IMR-90 (cell line): ENCODE measurements around the gene ZNF385C. TPM values are rescaled to one million over a fixed set of nuclear protein-coding genes. Genes with fewer than 3 reads are reported as not detected.

ENCODE experiments used
- ATAC-seq: fragments of 200-7000 bp; cut with Tn5 transposase; 2 replicates; pipeline ENCODE4 v1.9.1; 2020; ENCODE audit warnings: low read depth, mild to moderate bottlenecking, moderate library complexity
- BruUV-seq: library from RNA; stranded (reverse); fragments of 400-500 nt; replicated peaks from 2 replicates; lab custom pipeline; 2021; lab: Mats Ljungman, UMichigan
- CTCF ChIA-PET: fragments of 300-600 bp; formaldehyde crosslinking; extraction: SDS; loops from one replicate; lab custom pipeline; 2021; ENCODE audit warnings: antibody characterized with exemption; lab: Yijun Ruan, JAX
- POLR2A ChIA-PET: fragments of 300-600 bp; sonication (Branson Sonifier 250); formaldehyde crosslinking; loops from one replicate; lab custom pipeline; 2022; ENCODE audit warnings: antibody characterized with exemption; ENCODE audit not compliant: unreplicated experiment; lab: Charles Lee
- DNase-seq: peaks from one replicate; pipeline ENCODE4 v3.0.0; 2013
- H2AFZ ChIP-seq: replicated peaks from 2 replicates; pipeline ENCODE3; 2013; ENCODE audit warnings: low read length, mild to moderate bottlenecking; ENCODE audit not compliant: poor library complexity
- H2AK5ac ChIP-seq: 2 replicates; pipeline ENCODE4 v1.6.1; 2013; ENCODE audit warnings: low read depth, low read length, inconsistent platforms
- H2AK9ac ChIP-seq: replicated peaks from 2 replicates; pipeline ENCODE3; 2013; ENCODE audit warnings: mild to moderate bottlenecking, low read depth, low read length, moderate library complexity; ENCODE audit not compliant: poor library complexity
- H2BK120ac ChIP-seq: 2 replicates; pipeline ENCODE4 v1.6.1; 2013; ENCODE audit warnings: low read depth, low read length, inconsistent platforms
- H2BK15ac ChIP-seq: 3 replicates; pipeline ENCODE4 v1.6.1; 2013; ENCODE audit warnings: low read depth, low read length, inconsistent platforms
- H2BK20ac ChIP-seq: 2 replicates; pipeline ENCODE4 v1.6.1; 2013; ENCODE audit warnings: low read depth, mild to moderate bottlenecking, inconsistent platforms, low read length, moderate library complexity
- H2BK5ac ChIP-seq: 2 replicates; pipeline ENCODE4 v1.6.1; 2013; ENCODE audit warnings: mild to moderate bottlenecking, low read depth, low read length, inconsistent platforms; ENCODE audit not compliant: poor library complexity, severe bottlenecking
- H3K14ac ChIP-seq: replicated peaks from 2 replicates; pipeline ENCODE4 v1.6.1; 2013; ENCODE audit warnings: low read depth, low read length, inconsistent platforms
- H3K18ac ChIP-seq: 2 replicates; pipeline ENCODE4 v1.6.1; 2013; ENCODE audit warnings: low read depth, low read length, control low read depth
- H3K23ac ChIP-seq: 2 replicates; pipeline ENCODE4 v1.6.1; 2013; ENCODE audit warnings: low read depth, low read length, inconsistent platforms
- H3K27ac ChIP-seq: 2 replicates; pipeline ENCODE4 v1.5.1; 2013; ENCODE audit warnings: mild to moderate bottlenecking, control low read depth, low read length; ENCODE audit not compliant: insufficient read depth
- H3K27me3 ChIP-seq: 2 replicates; pipeline ENCODE4 v1.6.1; 2013; ENCODE audit warnings: low read length; ENCODE audit not compliant: control insufficient read depth, insufficient read depth
- H3K36me3 ChIP-seq: 2 replicates; pipeline ENCODE4 v1.6.1; 2013; ENCODE audit warnings: low read length, mixed read lengths; ENCODE audit not compliant: control insufficient read depth, insufficient read depth
- H3K4ac ChIP-seq: 2 replicates; pipeline ENCODE4 v1.6.1; 2013; ENCODE audit warnings: low read depth, low read length, inconsistent platforms
- H3K4me1 ChIP-seq: 2 replicates; pipeline ENCODE4 v1.6.1; 2013; ENCODE audit warnings: low read length, mixed read lengths; ENCODE audit not compliant: control insufficient read depth, insufficient read depth
- H3K4me2 ChIP-seq: 2 replicates; pipeline ENCODE4 v1.6.1; 2013; ENCODE audit warnings: low read depth, mild to moderate bottlenecking, control low read depth, low read length, moderate library complexity
- H3K4me3 ChIP-seq: 2 replicates; pipeline ENCODE4 v1.5.1; 2013; ENCODE audit warnings: low read depth, mild to moderate bottlenecking, control low read depth, low read length, moderate library complexity; ENCODE audit not compliant: insufficient read depth
- H3K56ac ChIP-seq: 2 replicates; pipeline ENCODE4 v1.6.1; 2013; ENCODE audit warnings: low read length, inconsistent platforms; ENCODE audit not compliant: insufficient read depth; ENCODE audit errors: extremely low read depth
- H3K79me1 ChIP-seq, 2 experiments: 2 replicates each; pipeline ENCODE4 v1.6.1; 2013; ENCODE audit warnings: low read length in 2 of 2, inconsistent platforms in 1 of 2, low read depth in 1 of 2
- H3K9ac ChIP-seq: 2 replicates; pipeline ENCODE4 v1.6.1; 2013; ENCODE audit warnings: low read depth, low read length, control low read depth
- H3K9me1 ChIP-seq: 2 replicates; pipeline ENCODE4 v1.6.1; 2013; ENCODE audit warnings: low read length, inconsistent platforms; ENCODE audit not compliant: insufficient read depth
- H3K9me3 ChIP-seq: 2 replicates; pipeline ENCODE4 v1.6.1; 2013; ENCODE audit warnings: low read length; ENCODE audit not compliant: control insufficient read depth, insufficient read depth
- H4K20me1 ChIP-seq: 2 replicates; pipeline ENCODE4 v1.6.1; 2013; ENCODE audit warnings: low read length, inconsistent platforms; ENCODE audit not compliant: insufficient read depth
- H4K5ac ChIP-seq: 2 replicates; pipeline ENCODE4 v1.6.1; 2013; ENCODE audit warnings: mild to moderate bottlenecking, low read depth, low read length, control low read depth
- H4K8ac ChIP-seq, 2 experiments: 2 replicates each; pipeline ENCODE4 v1.6.1; 2013; ENCODE audit warnings: low read depth in 2 of 2, low read length in 2 of 2, control low read depth in 1 of 2, inconsistent platforms in 1 of 2
- H4K91ac ChIP-seq: 2 replicates; pipeline ENCODE4 v1.6.1; 2013; ENCODE audit warnings: low read depth, low read length, inconsistent platforms; ENCODE audit not compliant: insufficient read depth
- CEBPB ChIP-seq: IDR thresholded peaks from 2 replicates; pipeline ENCODE4 v1.6.1; 2012; ENCODE audit warnings: low read depth, low read length, improper control_type of control experiment
- CHD1 ChIP-seq: IDR thresholded peaks from 2 replicates; pipeline ENCODE4 v1.6.1; 2012; ENCODE audit warnings: low read depth, low read length, improper control_type of control experiment
- ELK1 ChIP-seq: fragments of 150-350 bp; IDR thresholded peaks from 2 replicates; pipeline ENCODE4 v1.6.1; 2016; ENCODE audit warnings: low read depth, mild to moderate bottlenecking, low read length, moderate library complexity, borderline replicate concordance
- FOS ChIP-seq: fragments of 150-350 bp; IDR thresholded peaks from 2 replicates; pipeline ENCODE4 v1.6.1; 2016; ENCODE audit warnings: low read depth, low read length
- MAFK ChIP-seq: IDR thresholded peaks from 2 replicates; pipeline ENCODE4 v1.6.1; 2012; ENCODE audit warnings: low read depth, low read length, improper control_type of control experiment
- MAZ ChIP-seq: IDR thresholded peaks from 2 replicates; pipeline ENCODE4 v1.6.1; 2012; ENCODE audit warnings: low read depth, mild to moderate bottlenecking, low read length, improper control_type of control experiment, moderate library complexity, borderline replicate concordance
- RAD21 ChIP-seq: IDR thresholded peaks from 2 replicates; pipeline ENCODE4 v1.6.1; 2012; ENCODE audit warnings: low read length, improper control_type of control experiment
- RCOR1 ChIP-seq: IDR thresholded peaks from 2 replicates; pipeline ENCODE4 v1.6.1; 2012; ENCODE audit warnings: mild to moderate bottlenecking, low read length, improper control_type of control experiment; ENCODE audit not compliant: insufficient replicate concordance
- RFX5 ChIP-seq: IDR thresholded peaks from 2 replicates; pipeline ENCODE4 v1.8.0; 2012; ENCODE audit warnings: low read depth, mild to moderate bottlenecking, low read length, moderate library complexity
- SMC3 ChIP-seq: fragments of 150-350 bp; IDR thresholded peaks from 2 replicates; pipeline ENCODE4 v1.6.1; 2016; ENCODE audit warnings: low read depth, mild to moderate bottlenecking, antibody characterized with exemption, low read length, moderate library complexity
- WGBS, 2 experiments: methylation state at CpG; one replicate each; pipeline versions ENCODE4 v1.1.5 to v1.1.7; 2013; ENCODE audit warnings: missing lambda C conversion rate in 2 of 2; ENCODE audit not compliant: insufficient read length in 1 of 2; ENCODE audit errors: extremely low coverage in 2 of 2; 5-methylcytosine and 5-hydroxymethylcytosine counted together
- dilution Hi-C: fragments of 300-500 bp; cut with HindIII; formaldehyde crosslinking; loops from one replicate; pipeline ENCODE4 v1.14.3; 2018; ENCODE audit warnings: low sequenced_read_pairs; ENCODE audit not compliant: unreplicated experiment
- in situ Hi-C: fragments of 300-500 bp; cut with MboI; formaldehyde crosslinking; loops from 3 replicates; pipeline ENCODE4 v1.14.3; 2019; ENCODE audit warnings: low sequenced_read_pairs, inconsistent platforms, mixed read lengths
- intact Hi-C: fragments of 100-400 bp; cut with micrococcal nuclease; formaldehyde crosslinking; loops from 2 replicates; pipeline ENCODE4 v1.10.0; 2022
- polyA plus RNA-seq, 3 experiments: library from polyadenylated mRNA; depleted of rRNA; stranded (reverse); fragments of >200 nt; gene quantifications; 2 replicates each; pipeline ENCODE4 v1.2.3, GENCODE V29; 2012; ENCODE audit warnings: low replicate concordance in 1 of 3
- total RNA-seq: library from RNA; depleted of rRNA; stranded (reverse); fragments of >200 nt; gene quantifications from 2 replicates; pipeline ENCODE4 v1.2.3, GENCODE V29; 2012
- TF ChIP-seq, protein P1 (sequence below): fragments of 150-350 bp; IDR thresholded peaks from 2 replicates; pipeline ENCODE4 v1.6.1; 2017; ENCODE audit warnings: mild to moderate bottlenecking, antibody characterized with exemption, low read length, low read depth
- TF ChIP-seq, protein P2 (sequence below): conservative IDR thresholded peaks from 2 replicates; pipeline ENCODE4 v1.5.1; 2012; ENCODE audit warnings: mild to moderate bottlenecking, low read depth, low read length, improper control_type of control experiment

Gene ZNF385C
- total and polyA plus RNA-seq, 2 of the 4 experiments (the other 2 are of a cell fraction): not detected

- Histone ChIP-seq H3K18ac (peak within 1 kb of the TSS; percentile 79), H2AK9ac (peak within 1 kb of the TSS; percentile 99), H2BK120ac (peak within 1 kb of the TSS; percentile 73), H2BK15ac (peak within 1 kb of the TSS; percentile 83; the same call in 2 of the 3 replicates), H3K4me2 (peak within 1 kb of the TSS; percentile 96), H3K23ac (peak within 1 kb of the TSS; percentile 100), H2AK5ac (peak within 1 kb of the TSS; percentile 96), H3K14ac (peak within 1 kb of the TSS; percentile 99), H4K8ac (peak within 1 kb of the TSS; percentile 96 to 100), H2BK20ac (0 out of 2 replicates have a peak within 1 kb of the TSS, but pooled peaks have one; percentile 9), H3K79me1 (peaks cover 12 to 60% of the 10 kb centered on the region in 2 experiments), H3K56ac (peak within 1 kb of the TSS; percentile 88), H3K4ac (peak within 1 kb of the TSS; percentile 98), H3K36me3 (peaks cover under 1% of the 10 kb centered on the region), H4K5ac (peak within 1 kb of the TSS; percentile 96), H3K9me1 (peaks cover 8% of the 10 kb centered on the region), H2AFZ (peak within 1 kb of the TSS; percentile 97), H3K4me1 (peaks cover 3% of the 10 kb centered on the region; the same call in 1 of the 2 replicates), H3K27ac (peak within 1 kb of the TSS; percentile 94), H4K91ac (peak within 1 kb of the TSS; percentile 94), H3K4me3 (peak within 1 kb of the TSS; percentile 65), H2BK5ac (peak within 1 kb of the TSS; percentile 85), H3K9me3 (no peaks in the 10 kb centered on the region), H3K27me3 (no peaks in the 10 kb centered on the region), H3K9ac (peak within 1 kb of the TSS; percentile 93), H4K20me1 (peaks cover 23% of the 10 kb centered on the region)
- intact Hi-C loops: loop anchor here (2.0 kb wide), 1 partner anchor 14 kb away; no protein-coding TSS in a partner anchor
- 0% methylated on average over 14 of the region's 70 CpGs; no CpG with 5 or more reads in 1 of the 2 experiments for WGBS, 2 experiments
- peak; percentile 91 for ATAC-seq
- ChIA-PET POLR2A (interaction anchor here (0.6 to 1.1 kb wide), 4 partner anchors 10 to 175 kb away, joined by 3 to 7 read pairs (median 4); partner anchors contain the start of gene CNP), CTCF (interaction anchor here (0.6 to 1.0 kb wide), 2 partner anchors 8 to 14 kb away, joined by 3 read pairs; no protein-coding TSS in a partner anchor)
- in situ Hi-C loops: no loop called here
- BruUV-seq: TSS peak; percentile 48
- DNase-seq: peak; percentile 89
- dilution Hi-C loops: no loop called here
- no peak for TF ChIP-seq ELK1
- TF ChIP-seq RFX5: no peak
- TF ChIP-seq MAFK: no peak
- no peak for TF ChIP-seq RCOR1
- TF ChIP-seq CEBPB: peak; percentile 52; the same call in 1 of the 2 replicates
- TF ChIP-seq, protein P1, sequence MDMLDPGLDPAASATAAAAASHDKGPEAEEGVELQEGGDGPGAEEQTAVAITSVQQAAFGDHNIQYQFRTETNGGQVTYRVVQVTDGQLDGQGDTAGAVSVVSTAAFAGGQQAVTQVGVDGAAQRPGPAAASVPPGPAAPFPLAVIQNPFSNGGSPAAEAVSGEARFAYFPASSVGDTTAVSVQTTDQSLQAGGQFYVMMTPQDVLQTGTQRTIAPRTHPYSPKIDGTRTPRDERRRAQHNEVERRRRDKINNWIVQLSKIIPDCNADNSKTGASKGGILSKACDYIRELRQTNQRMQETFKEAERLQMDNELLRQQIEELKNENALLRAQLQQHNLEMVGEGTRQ: peak; percentile 13; the same call in 1 of the 2 replicates
- TF ChIP-seq, protein P2, sequence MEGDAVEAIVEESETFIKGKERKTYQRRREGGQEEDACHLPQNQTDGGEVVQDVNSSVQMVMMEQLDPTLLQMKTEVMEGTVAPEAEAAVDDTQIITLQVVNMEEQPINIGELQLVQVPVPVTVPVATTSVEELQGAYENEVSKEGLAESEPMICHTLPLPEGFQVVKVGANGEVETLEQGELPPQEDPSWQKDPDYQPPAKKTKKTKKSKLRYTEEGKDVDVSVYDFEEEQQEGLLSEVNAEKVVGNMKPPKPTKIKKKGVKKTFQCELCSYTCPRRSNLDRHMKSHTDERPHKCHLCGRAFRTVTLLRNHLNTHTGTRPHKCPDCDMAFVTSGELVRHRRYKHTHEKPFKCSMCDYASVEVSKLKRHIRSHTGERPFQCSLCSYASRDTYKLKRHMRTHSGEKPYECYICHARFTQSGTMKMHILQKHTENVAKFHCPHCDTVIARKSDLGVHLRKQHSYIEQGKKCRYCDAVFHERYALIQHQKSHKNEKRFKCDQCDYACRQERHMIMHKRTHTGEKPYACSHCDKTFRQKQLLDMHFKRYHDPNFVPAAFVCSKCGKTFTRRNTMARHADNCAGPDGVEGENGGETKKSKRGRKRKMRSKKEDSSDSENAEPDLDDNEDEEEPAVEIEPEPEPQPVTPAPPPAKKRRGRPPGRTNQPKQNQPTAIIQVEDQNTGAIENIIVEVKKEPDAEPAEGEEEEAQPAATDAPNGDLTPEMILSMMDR: no peak
- TF ChIP-seq SMC3: no peak
- 0 out of 2 replicates have a peak, but pooled peaks have one; percentile 76 for TF ChIP-seq CHD1
- TF ChIP-seq MAZ: peak; percentile 48
- no peak for TF ChIP-seq FOS
- TF ChIP-seq RAD21: no peak
Observed at GRCh38 chr17:42016941-42017865, 81.1 kb downstream of the ZNF385C start, which contains the start of gene DNAJC7. Gene DNAJC7 (minus strand): TSS chr17:42017439. CDS start chr17:42017416, 23 bp downstream.
